ENCODE results near the gene CLCN5.

- TF ChIP-seq CTCF (IDR thresholded peaks at IDR 0.05 in 4 of 5, conservative IDR thresholded peaks at IDR 0.05 in 1 of 5) (no peak), POLR2A (IDR thresholded peaks at IDR 0.05) (no peak)
Observed at GRCh38 chrX:49996474-49996873, 74.1 kb downstream of the CLCN5 start.

All from gastrocnemius medialis (tissue), 4 donors.